MM.1S (cell line): ENCODE measurements around the gene TECRL.

Experiments used
- DNase-seq: peaks from one replicate; pipeline ENCODE4 v3.0.0-alpha.2; 2015
- H2AFZ ChIP-seq: fragments of 300-600 bp; sonication (generic); 2 replicates; pipeline ENCODE4 v1.6.0; 2016; ENCODE audit warnings: antibody characterized with exemption, low read length
- H3F3A ChIP-seq: fragments of 300-600 bp; sonication (generic); 2 replicates; pipeline ENCODE4 v1.6.1; 2016; ENCODE audit warnings: mild to moderate bottlenecking, antibody characterized with exemption, low read length, moderate library complexity, mixed read lengths; ENCODE audit not compliant: insufficient read depth
- H3K27ac ChIP-seq: fragments of 300-600 bp; sonication (generic); 2 replicates; pipeline ENCODE4 v1.5.1; 2016; ENCODE audit warnings: mild to moderate bottlenecking, low read length
- H3K27me3 ChIP-seq: fragments of 300-600 bp; sonication (generic); replicated peaks from 2 replicates; pipeline ENCODE4 v1.6.0; 2016; ENCODE audit warnings: low read length; ENCODE audit not compliant: insufficient read depth
- H3K36me3 ChIP-seq: fragments of 300-600 bp; sonication (generic); replicated peaks from 2 replicates; pipeline ENCODE4 v1.6.1; 2016; ENCODE audit warnings: mild to moderate bottlenecking, low read length, mixed read lengths; ENCODE audit not compliant: insufficient read depth
- H3K4me1 ChIP-seq: fragments of 300-600 bp; sonication (generic); 2 replicates; pipeline ENCODE4 v1.6.1; 2016; ENCODE audit warnings: low read length, mixed read lengths
- H3K4me2 ChIP-seq: fragments of 300-600 bp; sonication (generic); 2 replicates; pipeline ENCODE4 v1.6.0; 2016; ENCODE audit warnings: low read depth, low read length
- H3K4me3 ChIP-seq: fragments of 300-600 bp; sonication (generic); 2 replicates; pipeline ENCODE4 v1.5.1; 2016; ENCODE audit warnings: low read length, mixed read lengths
- H3K79me2 ChIP-seq: fragments of 300-600 bp; sonication (generic); 2 replicates; pipeline ENCODE4 v1.6.1; 2016; ENCODE audit warnings: mixed run types, low read length, mixed read lengths
- H3K9ac ChIP-seq: fragments of 300-600 bp; sonication (generic); 2 replicates; pipeline ENCODE4 v1.6.1; 2016; ENCODE audit warnings: low read length, mixed read lengths
- H3K9me2 ChIP-seq: fragments of 300-600 bp; sonication (generic); replicated peaks from 2 replicates; pipeline ENCODE4 v1.6.1; 2016; ENCODE audit warnings: mild to moderate bottlenecking, low read length, mixed read lengths; ENCODE audit not compliant: insufficient read depth
- H3K9me3 ChIP-seq: fragments of 300-600 bp; sonication (generic); replicated peaks from 2 replicates; pipeline ENCODE4 v1.6.1; 2016; ENCODE audit warnings: mild to moderate bottlenecking, low read length, mixed read lengths; ENCODE audit not compliant: insufficient read depth
- H4K20me1 ChIP-seq: fragments of 300-600 bp; sonication (generic); 2 replicates; pipeline ENCODE4 v1.6.1; 2016; ENCODE audit warnings: mild to moderate bottlenecking, low read length, moderate library complexity, mixed read lengths; ENCODE audit not compliant: insufficient read depth
- CTCF ChIP-seq: fragments of 300-600 bp; sonication (generic); IDR thresholded peaks from 2 replicates; pipeline ENCODE4 v1.5.1; 2016; ENCODE audit warnings: antibody characterized with exemption, low read length, mixed read lengths
- EZH2 ChIP-seq: fragments of 300-600 bp; sonication (generic); optimal IDR thresholded peaks from 2 replicates; pipeline ENCODE3; 2017; ENCODE audit warnings: low read depth, mild to moderate bottlenecking, antibody characterized with exemption, low read length, mixed read lengths
- EZH2phosphoT487 ChIP-seq: fragments of 300-600 bp; sonication (generic); IDR thresholded peaks from 2 replicates; pipeline ENCODE4 v1.6.1; 2018; ENCODE audit warnings: antibody characterized with exemption, low read length

Gene TECRL

GRCh38 chr4:64409300-64409699 is at the start of gene TECRL:
TSS of gene TECRL (minus strand) at chr4:64409450. CDS start at chr4:64409351, 99 bp downstream.
- H3K4me3 ChIP-seq, result no peak within 1 kb of the TSS
- no peaks in the 10 kb centered on the region for H3K9me3 ChIP-seq
- H3F3A ChIP-seq, result no peaks in the 10 kb centered on the region
- no peaks in the 10 kb centered on the region for H3K4me1 ChIP-seq
- no peaks in the 10 kb centered on the region for H3K27me3 ChIP-seq
- H3K4me2 ChIP-seq, result no peak within 1 kb of the TSS
- DNase-seq, result no peak
- H3K9me2 ChIP-seq, result no peaks in the 10 kb centered on the region
- H3K27ac ChIP-seq, result no peak within 1 kb of the TSS
- H2AFZ ChIP-seq, result no peak within 1 kb of the TSS
- no peaks in the 10 kb centered on the region for H4K20me1 ChIP-seq
- no peaks in the 10 kb centered on the region for H3K36me3 ChIP-seq
- no peaks in the 10 kb centered on the region for H3K79me2 ChIP-seq
- no peak within 1 kb of the TSS for H3K9ac ChIP-seq
- TF ChIP-seq CTCF (no peak), EZH2phosphoT487 (no peak), EZH2 (no peak)

GRCh38 chr4:64432674-64433073 is 23.4 kb upstream of the TECRL start:
- Histone ChIP-seq H3K9ac (no peak overlapping the region), H3K27ac (no peak overlapping the region), H2AFZ (no peak overlapping the region), H3K9me3 (no peaks in the 10 kb centered on the region), H3K79me2 (no peaks in the 10 kb centered on the region), H3K27me3 (no peaks in the 10 kb centered on the region), H3K4me3 (no peak overlapping the region), H3K36me3 (no peaks in the 10 kb centered on the region), H3K4me1 (no peaks in the 10 kb centered on the region), H3K4me2 (no peak overlapping the region), H3F3A (no peaks in the 10 kb centered on the region), H4K20me1 (no peaks in the 10 kb centered on the region), H3K9me2 (no peaks in the 10 kb centered on the region)
- TF ChIP-seq EZH2phosphoT487 (no peak), CTCF (no peak), EZH2 (no peak)
- no peak for DNase-seq

GRCh38 chr4:64430933-64431332 is 21.7 kb upstream of the TECRL start:
- Histone ChIP-seq H3F3A (no peaks in the 10 kb centered on the region), H3K27me3 (no peaks in the 10 kb centered on the region), H3K4me2 (no peak overlapping the region), H3K36me3 (no peaks in the 10 kb centered on the region), H4K20me1 (no peaks in the 10 kb centered on the region), H3K9me2 (no peaks in the 10 kb centered on the region), H3K4me1 (no peaks in the 10 kb centered on the region), H3K4me3 (no peak overlapping the region), H2AFZ (no peak overlapping the region), H3K9me3 (no peaks in the 10 kb centered on the region), H3K79me2 (no peaks in the 10 kb centered on the region), H3K9ac (no peak overlapping the region), H3K27ac (no peak overlapping the region)
- no peak for TF ChIP-seq EZH2phosphoT487
- no peak for TF ChIP-seq EZH2
- no peak for TF ChIP-seq CTCF
- DNase-seq, result no peak
